PC-9 (cell line): Measurements from ENCODE around the gene CABLES2.

Source experiments
- CTCF ChIP-seq: fragments of 200-600 bp; sonication (generic); conservative IDR thresholded peaks from 2 replicates; pipeline ENCODE4 v1.6.1; 2017; ENCODE audit warnings: mixed run types, antibody characterized with exemption, mild to moderate bottlenecking, moderate library complexity
- EZH2 ChIP-seq: fragments of 200-600 bp; sonication (generic); IDR thresholded peaks from 2 replicates; pipeline ENCODE4 v1.8.0; 2017; ENCODE audit warnings: antibody characterized with exemption, low read depth

GRCh38 chr20:62367136-62367632 is 39.9 kb downstream of the CABLES2 start, which contains the start of gene LAMA5:
- TF ChIP-seq EZH2 (no peak), CTCF (no peak)
